Esophagus muscularis mucosa (tissue), 4 donors: ENCODE data around the gene ZNF213. TPM values are rescaled to one million over a fixed set of nuclear protein-coding genes. Genes with fewer than 3 reads are reported as not detected.

Source experiments
- DNase-seq: peaks from one replicate; pipeline ENCODE4 v3.0.0-alpha.2; 2017; ENCODE audit errors: extremely low spot score
- H3K27ac ChIP-seq, 4 donors: fragments of 200-600 bp; sonication (generic); replicated peaks in 1 of 4; 1 replicate in 3 of 4; 2 replicates in 1 of 4; pipeline ENCODE4 v1.5.1; 2016 to 2019; ENCODE audit warnings: mild to moderate bottlenecking in 1 of 4
- H3K27me3 ChIP-seq, 4 donors: fragments of 200-600 bp; sonication (generic); one replicate each; pipeline versions ENCODE4 v1.5.1 to v1.6.0; 2016 to 2019
- H3K36me3 ChIP-seq, 4 donors: fragments of 200-600 bp; sonication (generic); one replicate each; pipeline ENCODE4 v1.5.1; 2016 to 2019
- H3K4me1 ChIP-seq, 4 donors: fragments of 200-600 bp; sonication (generic); one replicate each; pipeline ENCODE4 v1.5.1; 2016 to 2019
- H3K4me3 ChIP-seq, 4 donors: fragments of 200-600 bp; sonication (generic); 1 replicate in 2 of 4; 2 replicates in 2 of 4; pipeline ENCODE4 v1.5.1; 2016 to 2019; ENCODE audit warnings: mild to moderate bottlenecking in 4 of 4, moderate library complexity in 1 of 4
- H3K9me3 ChIP-seq, 4 donors: fragments of 200-600 bp; sonication (generic); 1 replicate in 3 of 4; 2 replicates in 1 of 4; pipeline ENCODE4 v1.5.1; 2016 to 2019
- EP300 ChIP-seq: sonication (generic); formaldehyde crosslinking; IDR thresholded peaks from one replicate; pipeline ENCODE4 v1.6.1; 2017; ENCODE audit warnings: antibody characterized with exemption
- POLR2A ChIP-seq: fragments of 450-650 bp; IDR thresholded peaks from one replicate; pipeline ENCODE4 v1.6.1; 2017; ENCODE audit warnings: antibody characterized with exemption, moderate library complexity, mild to moderate bottlenecking, low read depth
- POLR2AphosphoS5 ChIP-seq, 2 donors: sonication (generic); formaldehyde crosslinking; IDR thresholded peaks; one replicate each; pipeline ENCODE4 v1.6.1; 2017; ENCODE audit warnings: antibody characterized with exemption in 2 of 2
- WGBS: methylation state at CpG from one replicate; pipeline ENCODE4 v1.1.5; 2018; 5-methylcytosine and 5-hydroxymethylcytosine counted together
- intact Hi-C: fragments of 100-400 bp; cut with DNase I; formaldehyde crosslinking; loops from one replicate; pipeline ENCODE4 v1.15.1; 2023
- total RNA-seq, 4 donors: library from RNA; depleted of rRNA; stranded (reverse); fragments of >200 nt; gene quantifications; one replicate each; pipeline versions ENCODE4 v1.1.0 to v1.2.1, GENCODE V29; 2016
- TF ChIP-seq, protein P1 (sequence below), 3 experiments: fragments of 200-600 bp in 2 of 3; fragments of 450-650 bp in 1 of 3; sonication (generic) in 2 of 3; IDR thresholded peaks; one replicate each; pipeline ENCODE4 v1.5.1; 2017 to 2019; ENCODE audit warnings: antibody characterized with exemption in 3 of 3, mild to moderate bottlenecking in 2 of 3, moderate library complexity in 1 of 3

The ZNF213 gene
- total RNA-seq, 4 donors from 2014 or later, result 8.4 to 18.3 (median 13.5) TPM

DNA sequence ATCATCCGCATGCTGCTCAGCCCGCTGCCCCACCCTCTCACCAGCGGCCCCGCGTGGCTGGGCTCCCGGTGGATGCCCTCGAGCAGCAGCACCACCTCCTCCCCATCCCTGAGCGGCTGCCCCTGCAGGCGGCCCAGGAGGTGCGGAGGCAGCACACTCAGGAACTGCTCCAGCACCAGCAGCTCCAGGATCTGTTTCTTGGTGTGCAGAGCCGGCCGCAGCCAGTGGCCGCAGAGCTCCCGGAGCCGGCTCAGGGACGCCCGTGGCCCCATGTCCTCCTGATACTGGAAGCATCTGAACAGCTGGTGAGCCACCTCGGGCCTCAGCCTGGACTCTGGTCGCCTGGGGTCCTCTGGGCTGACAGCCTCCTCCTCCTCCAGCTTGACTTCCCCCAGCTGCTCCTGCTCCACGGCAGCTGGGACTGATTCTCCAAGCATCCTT lies 42.3 kb upstream of the ZNF213 start:
- 72% methylated on average over 4 of the region's 20 CpGs for WGBS
- H3K27ac ChIP-seq, result no peak overlapping the region
- intact Hi-C loops, result no loop called here
- TF ChIP-seq, protein P1, sequence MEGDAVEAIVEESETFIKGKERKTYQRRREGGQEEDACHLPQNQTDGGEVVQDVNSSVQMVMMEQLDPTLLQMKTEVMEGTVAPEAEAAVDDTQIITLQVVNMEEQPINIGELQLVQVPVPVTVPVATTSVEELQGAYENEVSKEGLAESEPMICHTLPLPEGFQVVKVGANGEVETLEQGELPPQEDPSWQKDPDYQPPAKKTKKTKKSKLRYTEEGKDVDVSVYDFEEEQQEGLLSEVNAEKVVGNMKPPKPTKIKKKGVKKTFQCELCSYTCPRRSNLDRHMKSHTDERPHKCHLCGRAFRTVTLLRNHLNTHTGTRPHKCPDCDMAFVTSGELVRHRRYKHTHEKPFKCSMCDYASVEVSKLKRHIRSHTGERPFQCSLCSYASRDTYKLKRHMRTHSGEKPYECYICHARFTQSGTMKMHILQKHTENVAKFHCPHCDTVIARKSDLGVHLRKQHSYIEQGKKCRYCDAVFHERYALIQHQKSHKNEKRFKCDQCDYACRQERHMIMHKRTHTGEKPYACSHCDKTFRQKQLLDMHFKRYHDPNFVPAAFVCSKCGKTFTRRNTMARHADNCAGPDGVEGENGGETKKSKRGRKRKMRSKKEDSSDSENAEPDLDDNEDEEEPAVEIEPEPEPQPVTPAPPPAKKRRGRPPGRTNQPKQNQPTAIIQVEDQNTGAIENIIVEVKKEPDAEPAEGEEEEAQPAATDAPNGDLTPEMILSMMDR (IDR thresholded peaks at IDR 0.05), result no peak
- TF ChIP-seq EP300 (no peak), POLR2AphosphoS5 (IDR thresholded peaks at IDR 0.05) (no peak), POLR2A (no peak)
- peaks cover 0 to 75% (median 2%) of the 10 kb centered on the region in 4 donors for H3K27me3 ChIP-seq
- no peak overlapping the region for H3K4me3 ChIP-seq
- H3K4me1 ChIP-seq, result peaks cover 8 to 14% (median 9%) of the 10 kb centered on the region in 4 donors
- H3K9me3 ChIP-seq, result no peaks in the 10 kb centered on the region
- H3K36me3 ChIP-seq, result no peaks in the 10 kb centered on the region
- DNase-seq, result no peak

DNA sequence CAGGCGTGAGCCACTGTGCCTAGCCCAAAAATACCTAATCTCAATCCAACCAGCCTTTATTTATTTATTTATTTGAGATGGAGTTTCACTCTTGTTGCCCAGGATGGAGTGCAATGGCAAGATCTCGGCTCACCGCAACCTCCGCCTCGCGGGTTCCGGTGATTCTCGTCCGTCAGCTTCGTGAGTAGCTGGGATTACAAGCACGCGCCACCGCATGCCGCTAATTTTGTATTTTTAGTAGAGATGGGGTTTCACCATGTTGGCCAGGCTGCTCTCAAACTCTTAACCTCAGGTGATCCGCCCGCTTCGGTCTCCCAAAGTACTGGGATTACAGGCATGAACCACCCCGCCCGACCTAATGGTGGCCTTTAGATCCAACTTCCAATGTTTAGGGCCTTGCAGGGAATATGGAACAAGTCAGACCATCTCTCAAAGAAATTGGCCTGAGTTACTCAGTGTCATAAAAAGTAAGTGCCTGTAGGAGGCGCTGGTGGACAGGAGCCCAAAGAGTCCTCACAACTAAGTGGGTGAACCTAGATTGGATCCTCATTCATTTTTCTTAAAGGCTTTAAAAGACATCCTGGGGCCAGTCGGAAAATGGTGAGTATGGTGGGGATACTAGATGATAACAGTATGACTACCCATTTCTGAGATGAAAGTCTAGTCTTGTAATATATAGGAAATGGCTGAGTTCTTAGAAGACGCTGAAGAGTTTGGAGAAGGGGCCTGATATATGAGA lies 40.4 kb upstream of the ZNF213 start:
- Histone ChIP-seq H3K27me3 (peaks cover 0 to 85% (median 6%) of the 10 kb centered on the region in 4 donors), H3K4me3 (no peak overlapping the region), H3K4me1 (peaks cover 0 to under 1% (median under 1%) of the 10 kb centered on the region in 4 donors), H3K9me3 (no peaks in the 10 kb centered on the region), H3K27ac (no peak overlapping the region), H3K36me3 (no peaks in the 10 kb centered on the region)
- no peak for TF ChIP-seq POLR2A
- TF ChIP-seq POLR2AphosphoS5 (IDR thresholded peaks at IDR 0.05), result no peak
- TF ChIP-seq, protein P1 (IDR thresholded peaks at IDR 0.05), result peak; percentile 21 to 45 (median 28)
- TF ChIP-seq EP300, result no peak
- intact Hi-C loops, result no loop called here
- DNase-seq, result no peak
- 92% methylated on average over 22 of the region's 22 CpGs for WGBS

DNA sequence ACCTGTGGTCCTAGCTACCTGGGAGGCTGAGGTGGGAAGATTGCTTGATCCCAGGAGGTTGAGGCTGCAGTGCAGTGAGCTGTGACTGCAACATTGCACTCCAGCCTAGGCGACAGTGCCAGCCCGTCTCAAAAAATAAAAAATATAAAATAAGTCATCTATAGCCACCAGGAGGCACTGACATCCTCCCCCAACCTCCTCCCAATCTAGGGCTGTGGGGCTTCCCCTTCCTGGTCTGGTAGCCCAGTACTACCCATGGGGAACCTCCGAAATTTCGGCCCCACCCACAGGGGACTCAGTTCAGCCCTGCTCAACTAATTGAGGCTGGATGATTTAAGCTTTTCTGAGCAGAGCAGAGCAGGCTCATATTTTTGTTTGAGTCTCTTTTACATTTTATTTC lies 39.0 kb upstream of the ZNF213 start:
- Histone ChIP-seq H3K27ac (no peak overlapping the region), H3K4me3 (no peak overlapping the region), H3K27me3 (peaks cover 0 to 84% (median 7%) of the 10 kb centered on the region in 4 donors), H3K36me3 (no peaks in the 10 kb centered on the region), H3K9me3 (no peaks in the 10 kb centered on the region), H3K4me1 (peaks cover 10 to 15% (median 13%) of the 10 kb centered on the region in 4 donors)
- TF ChIP-seq, protein P1 (IDR thresholded peaks at IDR 0.05), result peak in 1 of 3 experiments; percentile 17
- TF ChIP-seq POLR2A, result no peak
- TF ChIP-seq POLR2AphosphoS5 (IDR thresholded peaks at IDR 0.05), result no peak
- WGBS, result 36% methylated on average over 4 of the region's 4 CpGs
- DNase-seq, result no peak
- intact Hi-C loops, result no loop called here

DNA sequence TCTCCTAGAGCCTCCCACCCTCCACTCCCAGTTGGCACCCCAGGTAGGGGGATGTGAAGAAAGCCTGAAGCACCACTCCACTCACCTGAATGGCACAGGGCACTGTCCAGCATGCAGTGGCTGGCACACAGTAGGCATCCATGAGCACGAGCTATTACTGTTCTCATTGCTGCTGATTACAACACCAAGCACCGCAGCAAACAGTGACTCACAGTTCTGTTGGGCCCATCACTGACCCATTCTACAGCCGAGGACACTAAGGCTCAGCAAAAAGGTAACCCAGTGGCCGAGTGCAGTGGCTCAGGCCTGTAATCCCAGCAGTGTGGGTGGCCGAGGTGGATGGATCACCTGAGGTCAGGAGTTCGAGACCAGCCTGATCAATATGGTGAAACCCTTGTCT lies 38.5 kb upstream of the ZNF213 start:
- H3K27me3 ChIP-seq, result peaks cover 0 to 84% (median 7%) of the 10 kb centered on the region in 4 donors
- H3K4me3 ChIP-seq, result no peak overlapping the region
- 83% methylated on average over 6 of the region's 6 CpGs for WGBS
- no peak for DNase-seq
- TF ChIP-seq EP300, result no peak
- no peak for TF ChIP-seq POLR2AphosphoS5 (IDR thresholded peaks at IDR 0.05)
- TF ChIP-seq, protein P1 (IDR thresholded peaks at IDR 0.05), result no peak
- no peaks in the 10 kb centered on the region for H3K36me3 ChIP-seq
- intact Hi-C loops, result no loop called here
- peaks cover 13 to 20% (median 16%) of the 10 kb centered on the region in 4 donors for H3K4me1 ChIP-seq
- H3K9me3 ChIP-seq, result no peaks in the 10 kb centered on the region
- H3K27ac ChIP-seq, result no peak overlapping the region
